Right lobe of liver (tissue), 6 donors: ENCODE results near the gene SLC47A2. TPM values are rescaled to one million over a fixed set of nuclear protein-coding genes. Genes with fewer than 3 reads are reported as not detected.

Experiments used
- ATAC-seq, 4 donors: fragments of 200-7000 bp; cut with Tn5 transposase; one replicate each; pipeline ENCODE4 v1.9.1; 2020; ENCODE audit warnings: mild to moderate bottlenecking in 4 of 4, moderate library complexity in 4 of 4
- DNase-seq, 3 donors: peaks; one replicate each; pipeline ENCODE4 v3.0.0-alpha.2; 2020
- H3K27ac ChIP-seq, 3 donors: fragments of 200-600 bp; one replicate each; pipeline ENCODE4 v1.8.0; 2022
- H3K27me3 ChIP-seq, 2 donors: fragments of 200-600 bp; one replicate each; pipeline ENCODE4 v1.8.0; 2022
- H3K36me3 ChIP-seq, 4 donors: fragments of 200-600 bp; sonication (generic) in 1 of 4; one replicate each; pipeline versions ENCODE4 v1.5.1 to v1.8.0; 2017 to 2022; ENCODE audit warnings: control low read depth in 1 of 4
- H3K4me1 ChIP-seq, 4 donors: fragments of 200-600 bp; sonication (generic) in 1 of 4; one replicate each; pipeline versions ENCODE4 v1.5.1 to v1.8.0; 2017 to 2022; ENCODE audit warnings: control low read depth in 1 of 4
- H3K4me3 ChIP-seq, 3 donors: fragments of 200-600 bp; one replicate each; pipeline ENCODE4 v1.8.0; 2022
- H3K9me3 ChIP-seq, 4 donors: fragments of 200-600 bp; sonication (generic) in 1 of 4; one replicate each; pipeline versions ENCODE4 v1.5.1 to v1.8.0; 2017 to 2022; ENCODE audit warnings: control low read depth in 1 of 4
- POLR2A ChIP-seq: fragments of 450-650 bp; IDR thresholded peaks from one replicate; pipeline ENCODE4 v1.6.1; 2017; ENCODE audit warnings: antibody characterized with exemption, mild to moderate bottlenecking
- WGBS: methylation state at CpG from one replicate; pipeline ENCODE4 v1.1.6; 2018; ENCODE audit warnings: low coverage, low lambda C conversion rate; ENCODE audit not compliant: insufficient coverage; ENCODE audit errors: missing lambda C conversion rate; 5-methylcytosine and 5-hydroxymethylcytosine counted together
- intact Hi-C, 2 donors: fragments of 100-400 bp; cut with DNase I; formaldehyde crosslinking; loops; one replicate each; pipeline versions ENCODE4 v1.11.2 to v1.14.1; 2022
- total RNA-seq, 6 experiments: library from RNA; depleted of rRNA in 2 of 6; stranded (reverse); fragments of >200 nt in 2 of 6; fragmentation: NEBNext Ultra II Directional in 3 of 6; extraction: Animal tissue kit (Norgen Biotek cat#: 25700) in 3 of 6; gene quantifications; one replicate each; pipeline versions ENCODE4 v1.1.0 to v1.2.4, GENCODE V29; 2016 to 2023
- TF ChIP-seq, protein P1 (sequence below), 4 donors: fragments of 200-600 bp in 3 of 4; fragments of 450-650 bp in 1 of 4; IDR thresholded peaks; one replicate each; pipeline versions ENCODE4 v1.5.1 to v1.8.0; 2016 to 2022; ENCODE audit warnings: antibody characterized with exemption in 4 of 4, mild to moderate bottlenecking in 2 of 4
- donor health status: DM: no; HTN: yes; CAD: no.
- donor health status: DM: no; HTN: no; CAD: no.
- donor health status: DM: no; HTN: no; CAD: no.
- donor health status: DM: no; HTN: yes; CAD: no.
- donor health status: DM: no; HTN: yes; CAD: no.

SLC47A2 gene
- total RNA-seq, 6 experiments from 2014 or later = not detected

DNA sequence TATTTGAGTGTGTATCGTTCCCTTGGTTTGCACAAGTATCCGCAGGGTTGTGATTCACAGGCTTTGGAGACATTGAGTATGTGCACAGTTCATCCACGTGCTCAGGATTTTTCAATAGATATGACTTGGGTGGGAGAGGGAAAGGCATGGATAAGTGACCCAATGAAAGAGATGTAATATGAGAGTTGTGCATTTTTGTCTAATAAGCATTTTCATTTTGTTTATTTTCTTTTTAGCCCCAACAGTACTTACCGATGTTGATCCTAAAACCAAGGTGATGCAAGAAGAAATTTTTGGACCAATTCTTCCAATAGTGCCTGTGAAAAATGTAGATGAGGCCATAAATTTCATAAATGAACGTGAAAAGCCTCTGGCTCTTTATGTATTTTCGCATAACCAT, 53.3 kb downstream of the SLC47A2 start:
- Histone ChIP-seq H3K27me3 (no peaks in the 10 kb centered on the region), H3K36me3 (peaks cover 0 to 31% (median 16%) of the 10 kb centered on the region in 4 donors), H3K4me3 (no peak overlapping the region), H3K9me3 (no peaks in the 10 kb centered on the region), H3K4me1 (peaks cover 0 to 56% (median 16%) of the 10 kb centered on the region in 4 donors), H3K27ac (no peak overlapping the region)
- TF ChIP-seq, protein P1, sequence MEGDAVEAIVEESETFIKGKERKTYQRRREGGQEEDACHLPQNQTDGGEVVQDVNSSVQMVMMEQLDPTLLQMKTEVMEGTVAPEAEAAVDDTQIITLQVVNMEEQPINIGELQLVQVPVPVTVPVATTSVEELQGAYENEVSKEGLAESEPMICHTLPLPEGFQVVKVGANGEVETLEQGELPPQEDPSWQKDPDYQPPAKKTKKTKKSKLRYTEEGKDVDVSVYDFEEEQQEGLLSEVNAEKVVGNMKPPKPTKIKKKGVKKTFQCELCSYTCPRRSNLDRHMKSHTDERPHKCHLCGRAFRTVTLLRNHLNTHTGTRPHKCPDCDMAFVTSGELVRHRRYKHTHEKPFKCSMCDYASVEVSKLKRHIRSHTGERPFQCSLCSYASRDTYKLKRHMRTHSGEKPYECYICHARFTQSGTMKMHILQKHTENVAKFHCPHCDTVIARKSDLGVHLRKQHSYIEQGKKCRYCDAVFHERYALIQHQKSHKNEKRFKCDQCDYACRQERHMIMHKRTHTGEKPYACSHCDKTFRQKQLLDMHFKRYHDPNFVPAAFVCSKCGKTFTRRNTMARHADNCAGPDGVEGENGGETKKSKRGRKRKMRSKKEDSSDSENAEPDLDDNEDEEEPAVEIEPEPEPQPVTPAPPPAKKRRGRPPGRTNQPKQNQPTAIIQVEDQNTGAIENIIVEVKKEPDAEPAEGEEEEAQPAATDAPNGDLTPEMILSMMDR (IDR thresholded peaks at IDR 0.05) = no peak
- no peak for TF ChIP-seq POLR2A
- DNase-seq (no peak), ATAC-seq (no peak)
- 84% methylated on average over 6 of the region's 6 CpGs for WGBS
- intact Hi-C loops = no loop called here

DNA sequence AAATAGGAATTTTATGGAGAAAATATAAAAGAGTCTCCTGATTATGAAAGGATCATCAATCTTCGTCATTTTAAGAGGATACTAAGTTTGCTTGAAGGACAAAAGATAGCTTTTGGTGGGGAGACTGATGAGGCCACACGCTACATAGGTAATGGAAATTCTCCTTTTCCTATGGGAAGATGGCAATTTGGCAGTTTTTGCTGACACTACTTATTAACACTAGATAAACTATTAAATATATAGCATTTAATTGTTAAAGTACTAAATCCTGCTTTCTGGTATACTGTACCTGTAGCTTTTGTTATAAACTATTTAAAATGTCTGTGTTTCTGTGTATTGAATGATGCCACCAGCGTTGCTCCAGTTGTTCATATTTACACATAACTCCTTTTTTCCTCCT, 55.3 kb downstream of the SLC47A2 start:
- Histone ChIP-seq H3K4me1 (peaks cover 0 to 75% (median 26%) of the 10 kb centered on the region in 4 donors), H3K36me3 (peaks cover 0 to 29% (median 16%) of the 10 kb centered on the region in 4 donors), H3K9me3 (no peaks in the 10 kb centered on the region), H3K4me3 (no peak overlapping the region), H3K27ac (peak overlapping the region; percentile 59 to 91 (median 88)), H3K27me3 (no peaks in the 10 kb centered on the region)
- DNase-seq = no peak
- intact Hi-C loops = no loop called here
- no peak for ATAC-seq
- 73% methylated on average over 3 of the region's 3 CpGs for WGBS
- TF ChIP-seq POLR2A = no peak
- TF ChIP-seq, protein P1 (IDR thresholded peaks at IDR 0.05) = no peak

DNA sequence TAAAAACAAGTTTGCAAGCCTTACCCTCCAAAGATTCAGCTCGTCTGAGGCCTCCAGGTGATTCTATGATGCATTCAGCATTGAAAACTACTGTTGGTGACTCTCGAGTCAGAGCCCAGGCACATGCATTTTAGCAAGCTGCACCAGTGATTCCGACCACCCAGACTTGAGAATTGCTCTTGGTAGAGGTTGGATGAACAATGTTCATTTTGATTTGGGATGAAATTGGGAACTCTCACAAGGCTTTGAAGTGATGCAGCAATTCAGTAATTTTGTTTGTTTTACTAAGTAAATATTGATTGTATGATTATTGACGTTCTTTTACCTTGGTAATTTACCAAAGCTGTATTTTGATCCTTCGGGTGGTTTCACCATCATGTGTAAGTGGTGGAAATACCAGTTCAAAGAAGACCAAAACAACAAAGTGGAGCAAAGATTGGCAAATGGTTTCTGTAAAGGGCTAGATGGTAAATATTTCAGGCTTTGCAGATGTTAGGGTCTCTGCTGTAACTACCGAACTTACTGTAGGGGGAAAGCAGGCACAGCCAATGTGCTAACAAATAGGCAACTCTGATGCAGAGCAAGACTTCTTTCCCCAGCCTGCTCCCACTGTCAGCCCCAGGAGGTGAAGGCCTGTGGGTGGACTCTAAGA, 56.0 kb downstream of the SLC47A2 start:
- TF ChIP-seq POLR2A = no peak
- TF ChIP-seq, protein P1 (IDR thresholded peaks at IDR 0.05) = no peak
- intact Hi-C loops = no loop called here
- Histone ChIP-seq H3K9me3 (no peaks in the 10 kb centered on the region), H3K27ac (peak overlapping the region; percentile 59 to 91 (median 88)), H3K27me3 (no peaks in the 10 kb centered on the region), H3K36me3 (peaks cover 0 to 26% (median 16%) of the 10 kb centered on the region in 4 donors), H3K4me3 (no peak overlapping the region), H3K4me1 (peaks cover 0 to 83% (median 30%) of the 10 kb centered on the region in 4 donors)
- 28% methylated on average over 6 of the region's 6 CpGs for WGBS
- ATAC-seq = peak; percentile 47 to 68 (median 52)
- DNase-seq = no peak

DNA sequence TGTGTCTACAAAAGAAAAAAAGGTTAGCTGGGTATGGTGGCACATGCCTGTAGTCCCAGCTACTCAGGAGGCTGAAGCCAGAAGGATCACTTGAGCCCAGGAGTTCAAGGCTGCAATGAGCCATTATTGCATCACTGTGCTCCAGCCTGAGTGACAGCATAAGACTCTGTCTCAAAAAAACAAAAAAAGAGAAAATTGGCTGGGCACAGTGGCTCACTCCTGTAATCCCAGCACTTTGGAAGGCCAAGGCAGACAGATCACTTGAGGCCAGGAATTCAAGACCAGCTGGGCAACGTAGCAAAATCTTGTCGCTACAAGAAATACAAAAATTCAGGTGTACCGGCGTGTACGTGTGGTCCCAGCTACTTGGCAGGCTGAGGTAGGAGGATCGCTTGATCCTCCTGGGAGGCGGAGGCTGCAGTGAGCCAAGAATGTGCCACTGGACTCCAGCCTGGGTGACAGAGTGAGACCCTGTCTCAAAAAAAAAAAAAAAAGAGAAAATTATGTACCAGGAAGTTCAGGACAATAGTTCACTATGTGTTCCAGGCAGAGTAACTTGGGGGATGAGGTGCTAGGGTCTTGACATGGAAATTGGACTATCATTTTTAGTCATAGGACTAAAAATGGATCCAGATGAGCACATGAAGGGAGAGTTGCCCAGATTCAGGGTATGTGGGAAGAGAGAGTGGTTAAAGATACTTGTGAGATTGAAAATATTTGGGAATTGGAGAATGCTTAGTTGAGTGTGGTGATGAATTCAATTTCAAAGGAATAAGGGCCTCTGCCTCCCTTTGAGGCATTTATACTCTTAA, 56.8 kb downstream of the SLC47A2 start:
- Histone ChIP-seq H3K4me3 (no peak overlapping the region), H3K27ac (peak overlapping the region; percentile 59 to 88 (median 86)), H3K36me3 (peaks cover 0 to 27% (median 17%) of the 10 kb centered on the region in 4 donors), H3K27me3 (no peaks in the 10 kb centered on the region), H3K9me3 (no peaks in the 10 kb centered on the region), H3K4me1 (peaks cover 0 to 85% (median 31%) of the 10 kb centered on the region in 4 donors)
- TF ChIP-seq, protein P1 (IDR thresholded peaks at IDR 0.05) = no peak
- no peak for TF ChIP-seq POLR2A
- peak; percentile 22 to 47 (median 44) for ATAC-seq
- 38% methylated on average over 7 of the region's 7 CpGs for WGBS
- intact Hi-C loops = loop anchor here in 1 of 2 donors (10.0 kb wide), 1 partner anchor 145 kb away; no protein-coding TSS in a partner anchor
- no peak for DNase-seq
